ENCODE data around the gene ROR2.

ROR2 gene

DNA sequence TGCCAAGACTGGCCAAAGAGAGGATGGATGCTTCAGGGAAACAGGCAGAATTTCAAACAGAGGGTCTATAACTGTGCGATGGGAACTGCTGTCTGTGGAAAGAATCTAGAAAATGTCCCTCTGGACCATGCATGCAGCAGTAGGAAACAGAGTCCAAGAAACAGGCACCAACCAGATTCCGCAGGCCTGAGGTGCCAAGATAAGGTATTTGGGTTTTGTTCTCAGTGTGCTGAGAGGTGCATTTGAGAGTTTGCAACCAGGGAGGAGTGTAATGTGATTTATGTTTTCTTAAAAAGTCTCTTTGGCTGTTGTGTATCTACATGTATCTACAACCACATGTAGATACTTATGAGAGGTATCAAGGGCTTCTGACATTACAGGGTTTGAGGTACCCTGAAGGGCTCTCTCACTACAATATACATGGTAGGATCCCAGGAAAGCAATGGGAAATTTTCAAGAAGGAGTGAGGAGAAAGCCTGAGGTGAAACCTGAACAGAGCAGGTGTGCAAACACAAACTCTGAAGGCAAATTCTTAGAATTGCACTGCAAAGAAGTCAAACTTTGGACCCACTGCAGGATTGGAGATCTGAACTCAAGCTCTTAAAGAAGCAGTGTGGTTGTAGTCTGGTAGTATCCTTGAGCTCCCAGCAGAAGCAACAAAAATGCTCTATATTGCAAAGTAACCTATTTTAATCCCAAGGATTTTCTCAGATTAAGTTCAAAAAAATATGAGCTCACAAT, 343.6 kb downstream of the ROR2 start:
- in situ Hi-C loops (cut with HindIII; ENCODE audit: low sequenced_read_pairs): no loop called here

- in situ Hi-C loops (cut with HindIII; ENCODE audit: low sequenced_read_pairs): no loop called here
Observed at GRCh38 chr9:91604451-91605179, 345.4 kb downstream of the ROR2 start.

GRCh38 chr9:91603932-91604331, 346.1 kb downstream of the ROR2 start:
- in situ Hi-C loops (cut with HindIII; ENCODE audit: low sequenced_read_pairs): no loop called here

- in situ Hi-C loops (cut with HindIII; ENCODE audit: low sequenced_read_pairs): no loop called here
Observed at GRCh38 chr9:91599564-91599963, 350.5 kb downstream of the ROR2 start.

- in situ Hi-C loops (cut with HindIII; ENCODE audit: low sequenced_read_pairs): no loop called here
Observed at GRCh38 chr9:91591627-91592026, 358.4 kb downstream of the ROR2 start.

- in situ Hi-C loops (cut with HindIII; ENCODE audit: low sequenced_read_pairs): no loop called here
Observed at GRCh38 chr9:91589101-91589553, 360.9 kb downstream of the ROR2 start.

GRCh38 chr9:91586282-91586681, 363.7 kb downstream of the ROR2 start:
- in situ Hi-C loops (cut with HindIII; ENCODE audit: low sequenced_read_pairs): no loop called here

- in situ Hi-C loops (cut with HindIII; ENCODE audit: low sequenced_read_pairs): no loop called here
Observed at GRCh38 chr9:91583966-91584365, 366.1 kb downstream of the ROR2 start.

GRCh38 chr9:91583161-91583875, 366.7 kb downstream of the ROR2 start:
- in situ Hi-C loops (cut with HindIII; ENCODE audit: low sequenced_read_pairs): no loop called here

- in situ Hi-C loops (cut with HindIII; ENCODE audit: low sequenced_read_pairs): no loop called here
Observed at GRCh38 chr9:91582181-91582580, 367.8 kb downstream of the ROR2 start.

DNA sequence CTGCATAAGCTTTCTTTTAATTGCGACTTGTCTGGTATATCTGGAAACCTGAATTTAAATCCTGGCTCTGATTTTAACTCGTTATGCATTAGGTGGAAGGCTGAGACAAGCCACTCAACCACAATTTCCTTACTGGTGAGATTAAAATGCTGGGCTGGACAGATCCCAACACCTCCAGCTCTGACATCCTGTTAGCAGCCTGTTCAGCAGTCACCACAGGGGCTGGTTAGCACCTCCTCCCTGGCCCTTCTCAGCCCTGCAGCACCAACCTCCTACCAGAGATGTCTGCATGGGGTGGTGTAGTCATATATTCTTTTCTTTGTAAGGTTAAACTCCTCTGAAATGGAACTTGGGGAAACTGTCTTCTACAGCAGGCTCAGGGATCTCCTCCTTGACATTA, 369.9 kb downstream of the ROR2 start:
- in situ Hi-C loops (cut with HindIII; ENCODE audit: low sequenced_read_pairs): no loop called here

DNA sequence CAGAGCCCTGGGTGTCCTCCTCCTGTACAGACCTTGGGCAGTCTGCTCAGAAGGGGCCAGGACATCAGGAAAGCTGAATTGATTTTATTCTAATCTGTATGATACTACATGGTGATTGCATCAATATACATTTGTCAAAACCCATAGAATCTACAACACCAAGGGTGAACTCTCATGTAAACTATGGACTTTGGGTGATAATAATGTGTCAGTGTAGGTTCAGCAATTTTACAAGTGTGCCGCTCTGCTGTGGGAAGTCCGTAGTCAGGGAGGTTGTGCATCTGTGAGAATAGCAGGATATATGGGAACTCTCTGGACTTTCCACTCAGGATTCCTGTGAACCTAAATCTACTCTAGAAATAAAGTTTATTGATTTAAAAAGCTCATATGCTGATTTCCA, 371.1 kb downstream of the ROR2 start:
- in situ Hi-C loops (cut with HindIII; ENCODE audit: low sequenced_read_pairs): no loop called here

DNA sequence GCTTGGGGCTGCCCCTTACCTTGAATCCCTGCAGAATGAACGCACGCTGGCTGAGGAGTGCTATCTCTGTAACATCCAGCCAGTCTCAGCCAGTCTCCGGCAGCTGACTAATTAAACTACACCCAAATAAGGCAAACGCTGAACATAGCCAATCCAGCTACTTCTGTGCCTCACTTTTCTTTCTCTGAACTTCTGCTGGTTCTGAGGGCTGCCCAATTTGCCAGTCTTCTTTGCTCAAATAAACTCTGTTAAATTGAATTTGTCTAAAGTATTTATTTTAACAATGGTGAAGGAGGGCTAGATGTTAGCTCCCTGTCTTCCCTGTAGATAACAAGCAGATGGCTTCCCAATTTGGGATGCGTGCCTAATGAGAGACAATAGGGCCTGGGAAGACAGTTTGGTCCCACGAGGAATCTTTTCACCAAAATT, 372.4 kb downstream of the ROR2 start:
- in situ Hi-C loops (cut with HindIII; ENCODE audit: low sequenced_read_pairs): no loop called here

DNA sequence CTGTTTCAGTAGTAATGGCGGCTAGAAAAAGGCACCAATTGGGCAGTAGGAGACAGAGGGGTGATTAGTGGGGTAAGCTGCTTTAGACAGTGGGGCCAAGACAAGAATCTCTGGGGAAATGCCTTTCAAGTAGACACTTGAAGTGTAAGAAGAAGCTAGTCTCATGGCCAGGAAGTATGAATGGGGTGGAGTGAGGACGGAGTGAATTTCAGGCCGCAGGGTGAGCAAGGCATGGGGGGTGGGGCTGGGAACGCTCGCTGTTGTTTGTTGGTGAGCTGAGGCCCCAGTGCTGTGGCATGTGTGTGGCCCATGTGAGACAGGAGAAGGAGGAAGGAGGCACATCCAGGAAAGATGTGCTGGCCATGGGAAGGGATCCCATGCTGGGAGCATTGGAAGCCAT, 377.2 kb downstream of the ROR2 start:
- in situ Hi-C loops (cut with HindIII; ENCODE audit: low sequenced_read_pairs): no loop called here

GRCh38 chr9:91572044-91572443, 378.0 kb downstream of the ROR2 start:
- in situ Hi-C loops (cut with HindIII; ENCODE audit: low sequenced_read_pairs): no loop called here

DNA sequence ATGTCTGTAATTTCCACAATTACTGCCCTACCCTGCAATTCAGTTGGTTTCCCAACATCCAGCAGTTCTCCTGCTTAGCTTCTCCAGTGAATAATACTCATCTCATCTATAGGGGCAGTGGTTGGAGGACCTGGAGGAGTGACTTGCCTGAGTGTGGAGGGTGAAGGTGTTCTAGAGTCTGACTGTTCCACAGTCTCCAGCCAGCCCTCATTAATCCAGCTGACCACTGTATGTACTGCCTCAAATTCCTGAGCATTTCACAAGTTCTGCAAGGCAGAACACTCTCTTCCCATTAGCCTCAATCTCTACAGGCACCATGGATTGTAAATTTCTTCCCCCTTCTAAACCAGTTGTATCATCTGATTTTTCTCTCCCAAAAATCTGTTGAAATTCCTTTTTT, 379.0 kb downstream of the ROR2 start:
- in situ Hi-C loops (cut with HindIII; ENCODE audit: low sequenced_read_pairs): no loop called here

- in situ Hi-C loops (cut with HindIII; ENCODE audit: low sequenced_read_pairs): no loop called here
Observed at GRCh38 chr9:91567642-91568274, 382.3 kb downstream of the ROR2 start.

GRCh38 chr9:91564081-91564670, 385.9 kb downstream of the ROR2 start:
- in situ Hi-C loops (cut with HindIII; ENCODE audit: low sequenced_read_pairs): no loop called here

DNA sequence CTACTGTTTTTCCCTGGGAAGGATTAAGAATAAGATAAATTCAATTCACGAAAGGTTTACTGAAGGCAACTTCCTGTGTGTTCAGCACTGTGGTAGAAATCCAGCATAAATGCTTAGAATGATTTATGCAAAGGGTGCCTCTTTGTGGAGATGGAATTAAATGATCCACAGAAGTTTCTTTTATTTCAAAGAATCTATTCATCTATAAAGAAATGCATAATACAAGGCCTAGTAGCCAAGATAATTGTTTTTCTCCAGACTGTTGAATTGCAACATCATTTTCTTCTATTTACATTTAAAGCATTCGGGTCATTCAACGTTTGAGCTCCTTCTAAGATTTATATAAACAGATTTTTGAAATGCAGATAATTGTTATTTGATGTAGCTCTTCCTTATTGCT, 387.6 kb downstream of the ROR2 start:
- in situ Hi-C loops (cut with HindIII; ENCODE audit: low sequenced_read_pairs): no loop called here

DNA sequence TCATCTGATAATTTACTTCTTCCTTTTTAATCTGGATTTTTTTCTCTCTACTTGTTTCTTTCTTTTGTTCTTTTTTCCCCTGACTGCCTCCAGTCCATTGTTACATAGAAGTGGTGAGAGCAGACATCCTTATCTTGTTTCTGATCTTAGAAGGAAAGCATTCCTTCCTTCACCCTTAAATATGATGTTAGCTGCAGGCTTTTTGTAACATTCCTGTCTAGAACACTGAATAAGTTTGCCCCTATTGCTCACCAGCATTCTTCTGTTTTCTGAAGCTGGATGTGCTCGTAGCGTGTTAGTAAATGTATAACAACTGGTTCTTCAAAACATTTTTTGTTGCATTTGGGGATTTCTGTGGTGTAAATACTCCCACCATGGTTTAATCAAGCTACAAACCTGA, 389.7 kb downstream of the ROR2 start:
- in situ Hi-C loops (cut with HindIII; ENCODE audit: low sequenced_read_pairs): no loop called here

- in situ Hi-C loops (cut with HindIII; ENCODE audit: low sequenced_read_pairs): no loop called here
Observed at GRCh38 chr9:91558879-91559278, 391.1 kb downstream of the ROR2 start.

Data from endothelial cell of hepatic sinusoid (primary cell).